Activated T-cell treated with anti-CD3 and anti-CD28 coated beads, Interleukin-2, amount 50 U/mL, for 72 hours (primary cell): ENCODE results near the gene KCNK1. TPM values are rescaled to one million over a fixed set of nuclear protein-coding genes. Genes with fewer than 3 reads are reported as not detected.
A peak's percentile ranks its signal among the peaks of the same experiment; 100 is the strongest.

ENCODE experiments used
- ATAC-seq, 2 donors: fragments of 150-1000 bp; cut with Tn5 transposase; replicated peaks in 1 of 2; 2 replicates each; pipeline ENCODE4 v1.10.0; 2021; ENCODE audit warnings: moderate library complexity in 2 of 2, mild to moderate bottlenecking in 1 of 2
- DNase-seq, 2 donors: peaks; one replicate each; pipeline ENCODE4 v3.0.0; 2021 to 2022; ENCODE audit warnings: mixed read lengths in 1 of 2
- H3K27ac Mint-ChIP-seq: one replicate; pipeline ENCODE4 v1.8.0; 2022; ENCODE audit warnings: mild to moderate bottlenecking, moderate library complexity, mixed read lengths
- H3K27me3 Mint-ChIP-seq: one replicate; pipeline ENCODE4 v1.8.0; 2022; ENCODE audit warnings: low read depth, mixed read lengths
- H3K36me3 Mint-ChIP-seq, 2 donors: one replicate each; pipeline ENCODE4 v1.8.0; 2022; ENCODE audit warnings: mixed read lengths in 2 of 2, mild to moderate bottlenecking in 1 of 2; ENCODE audit not compliant: insufficient read depth in 2 of 2
- H3K4me1 Mint-ChIP-seq: one replicate; pipeline ENCODE4 v1.8.0; 2022; ENCODE audit warnings: low read depth, mixed read lengths
- H3K4me3 Mint-ChIP-seq, 2 donors: one replicate each; pipeline ENCODE4 v1.8.0; 2022; ENCODE audit warnings: mild to moderate bottlenecking in 2 of 2, mixed read lengths in 2 of 2, moderate library complexity in 2 of 2
- H3K9me3 Mint-ChIP-seq, 2 donors: one replicate each; pipeline ENCODE4 v1.8.0; 2022; ENCODE audit warnings: mixed read lengths in 2 of 2
- total RNA-seq, 2 donors: library from RNA; stranded (reverse); gene quantifications; one replicate each; pipeline ENCODE4 v1.2.3, GENCODE V29; 2022

The KCNK1 gene
- total RNA-seq, 2 donors from 2014 or later = 0.43 to 5.9 TPM

DNA sequence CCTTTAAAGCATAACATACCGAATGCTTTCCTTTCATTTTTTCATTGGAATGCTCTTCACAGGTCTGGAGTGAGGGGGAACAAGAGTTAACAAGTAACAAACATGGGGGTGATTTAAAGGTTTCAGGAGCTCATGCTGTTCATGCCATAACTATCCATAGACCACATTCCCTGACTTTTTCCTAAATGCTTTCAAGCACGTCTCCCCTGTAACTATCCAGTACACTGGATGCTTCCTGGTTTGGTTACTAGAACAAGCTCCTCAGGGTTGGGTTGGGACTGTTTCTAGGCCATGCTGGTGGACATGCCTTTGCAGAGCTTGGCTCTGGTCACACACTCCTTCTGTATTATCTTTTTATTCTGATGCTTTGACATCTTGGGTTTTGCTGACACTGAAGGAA is 38.6 kb downstream of the KCNK1 start:
- Mint-ChIP-seq H3K36me3 (no peaks in the 10 kb centered on the region), H3K9me3 (no peaks in the 10 kb centered on the region), H3K27me3 (no peaks in the 10 kb centered on the region), H3K27ac (no peak overlapping the region), H3K4me1 (no peaks in the 10 kb centered on the region), H3K4me3 (no peak overlapping the region)
- no peak for DNase-seq
- no peak for ATAC-seq

DNA sequence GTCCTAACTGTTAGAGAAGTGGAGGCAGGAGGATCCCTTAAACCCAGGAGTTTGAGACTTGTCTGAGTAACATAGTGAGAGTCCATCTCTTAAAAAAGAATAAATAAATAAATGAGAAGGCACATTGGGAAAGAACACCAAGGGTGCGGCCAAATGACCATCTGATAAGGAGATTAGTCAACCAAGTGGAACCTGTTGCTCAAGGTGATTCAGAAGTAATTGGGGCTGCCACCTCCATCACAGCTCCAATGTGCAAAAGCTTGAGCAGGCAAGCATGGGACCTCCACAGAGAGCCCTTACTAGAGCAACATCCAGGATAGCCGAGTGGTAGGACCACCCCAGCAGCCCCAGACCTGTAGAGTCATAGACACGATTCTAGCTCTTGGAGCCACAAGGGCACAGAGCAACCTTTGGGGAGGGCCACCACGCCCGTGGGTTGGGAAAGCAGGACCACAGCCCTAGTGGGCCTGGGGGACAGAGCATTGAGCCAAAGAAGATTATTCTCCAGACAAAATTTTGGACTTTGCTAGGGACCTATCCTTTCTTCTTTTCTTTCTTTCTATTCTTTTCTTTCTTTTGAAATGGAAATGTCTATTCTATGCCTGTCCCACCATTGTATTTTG is 40.9 kb downstream of the KCNK1 start:
- ATAC-seq (no peak), DNase-seq (no peak)
- Mint-ChIP-seq H3K4me1 (no peaks in the 10 kb centered on the region), H3K36me3 (no peaks in the 10 kb centered on the region), H3K27me3 (no peaks in the 10 kb centered on the region), H3K27ac (no peak overlapping the region), H3K9me3 (no peaks in the 10 kb centered on the region), H3K4me3 (no peak overlapping the region)

DNA sequence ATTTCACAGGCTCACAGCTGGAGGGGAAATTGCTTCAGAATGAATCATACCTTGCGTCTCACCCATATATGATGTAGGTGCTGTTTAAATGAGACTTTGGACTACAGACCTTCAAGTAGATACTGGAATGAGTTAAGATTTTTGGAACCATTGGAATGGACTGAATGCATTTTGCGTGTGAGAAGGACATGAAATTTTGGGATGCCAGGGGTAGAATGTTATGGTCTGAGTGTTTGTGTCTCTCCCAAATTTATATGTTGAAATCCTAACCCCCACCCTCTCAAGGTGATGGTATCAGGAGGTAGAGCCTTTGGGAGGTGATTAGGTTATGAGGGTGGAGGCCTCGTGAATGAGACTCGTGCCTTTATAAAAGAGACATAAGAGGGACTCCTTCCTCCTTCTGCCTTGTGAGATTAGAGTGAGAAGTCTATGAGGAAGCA is 41.4 kb downstream of the KCNK1 start:
- Mint-ChIP-seq H3K4me1 (no peaks in the 10 kb centered on the region), H3K9me3 (no peaks in the 10 kb centered on the region), H3K27me3 (no peaks in the 10 kb centered on the region), H3K4me3 (no peak overlapping the region), H3K27ac (no peak overlapping the region), H3K36me3 (no peaks in the 10 kb centered on the region)
- no peak for DNase-seq
- ATAC-seq = no peak

DNA sequence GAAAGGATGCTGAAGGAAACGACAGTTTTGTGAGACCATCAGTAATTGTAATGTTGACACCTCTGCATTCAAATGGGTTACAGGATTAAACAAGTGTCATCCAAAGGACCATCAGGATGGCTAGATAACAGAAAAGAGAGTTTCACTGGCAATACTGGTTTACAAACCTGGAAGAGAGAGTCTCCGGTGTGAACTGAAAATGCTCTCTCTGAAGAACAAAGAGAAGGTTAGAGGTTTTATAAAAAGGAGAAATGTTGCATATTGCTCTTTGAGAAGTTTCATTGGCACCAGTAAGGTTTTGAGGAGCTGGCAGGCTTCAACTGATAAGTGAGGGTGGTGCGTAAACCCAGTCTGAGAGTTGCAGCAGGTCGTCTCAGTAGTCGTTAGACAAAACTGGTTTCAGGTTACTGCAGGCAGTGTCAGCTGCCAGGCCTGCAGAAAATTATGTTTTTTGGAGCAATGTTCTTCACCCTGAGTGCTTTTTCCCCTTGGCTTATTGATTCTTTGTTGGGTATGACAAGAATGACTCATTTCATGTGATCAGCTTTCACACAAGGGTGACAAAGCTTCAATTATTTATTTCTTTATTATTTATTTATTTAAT is 42.2 kb downstream of the KCNK1 start:
- ATAC-seq (no peak), DNase-seq (no peak)
- no peaks in the 10 kb centered on the region for H3K27me3 Mint-ChIP-seq
- no peak overlapping the region for H3K4me3 Mint-ChIP-seq
- H3K36me3 Mint-ChIP-seq = no peaks in the 10 kb centered on the region
- no peaks in the 10 kb centered on the region for H3K4me1 Mint-ChIP-seq
- no peaks in the 10 kb centered on the region for H3K9me3 Mint-ChIP-seq
- no peak overlapping the region for H3K27ac Mint-ChIP-seq

DNA sequence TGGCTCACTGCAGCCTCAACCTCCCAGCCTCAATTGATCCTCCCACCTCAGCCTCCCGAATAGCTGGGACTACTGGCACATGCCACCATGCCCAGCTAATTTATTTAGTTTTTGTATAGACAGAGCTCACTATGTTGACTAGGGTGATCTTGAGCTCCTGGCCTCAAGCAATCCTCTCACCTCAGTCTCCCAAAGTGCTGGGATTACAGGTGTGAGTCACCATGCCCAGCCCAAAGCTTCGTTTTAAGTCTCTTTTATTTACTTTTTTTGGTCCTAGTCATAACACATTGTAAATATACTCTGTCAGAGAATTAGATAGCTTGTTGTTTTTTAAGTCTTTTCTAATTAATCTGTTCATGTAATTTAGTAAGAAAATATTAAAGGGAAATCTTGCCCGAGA is 42.8 kb downstream of the KCNK1 start:
- H3K27ac Mint-ChIP-seq = no peak overlapping the region
- H3K9me3 Mint-ChIP-seq = no peaks in the 10 kb centered on the region
- H3K27me3 Mint-ChIP-seq = no peaks in the 10 kb centered on the region
- no peaks in the 10 kb centered on the region for H3K4me1 Mint-ChIP-seq
- ATAC-seq (no peak), DNase-seq (no peak)
- H3K36me3 Mint-ChIP-seq = no peaks in the 10 kb centered on the region
- H3K4me3 Mint-ChIP-seq = no peak overlapping the region

DNA sequence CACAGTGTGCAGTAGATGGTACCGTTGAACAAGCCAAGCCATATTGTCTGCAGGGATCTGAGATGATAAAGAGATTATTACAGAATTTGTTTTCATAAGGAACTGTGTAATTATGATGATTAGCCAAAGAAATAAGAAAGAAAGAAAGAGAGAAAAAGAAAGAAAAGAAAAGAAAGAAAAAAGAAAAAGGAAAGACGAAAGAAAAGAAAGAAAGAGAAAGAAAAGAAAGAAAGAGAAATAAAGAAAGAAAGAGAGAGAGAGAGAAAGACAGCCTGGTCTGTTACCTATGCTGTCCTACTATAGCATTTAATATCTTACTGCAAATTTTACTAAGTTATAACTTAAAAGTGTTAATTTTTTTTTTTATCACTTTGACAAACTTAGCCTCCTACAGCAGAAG is 43.6 kb downstream of the KCNK1 start:
- H3K4me1 Mint-ChIP-seq = no peaks in the 10 kb centered on the region
- no peaks in the 10 kb centered on the region for H3K27me3 Mint-ChIP-seq
- peak overlapping the region; percentile 49 for H3K27ac Mint-ChIP-seq
- H3K36me3 Mint-ChIP-seq = no peaks in the 10 kb centered on the region
- H3K4me3 Mint-ChIP-seq = no peak overlapping the region
- ATAC-seq = no peak
- H3K9me3 Mint-ChIP-seq = no peaks in the 10 kb centered on the region
- no peak for DNase-seq

DNA sequence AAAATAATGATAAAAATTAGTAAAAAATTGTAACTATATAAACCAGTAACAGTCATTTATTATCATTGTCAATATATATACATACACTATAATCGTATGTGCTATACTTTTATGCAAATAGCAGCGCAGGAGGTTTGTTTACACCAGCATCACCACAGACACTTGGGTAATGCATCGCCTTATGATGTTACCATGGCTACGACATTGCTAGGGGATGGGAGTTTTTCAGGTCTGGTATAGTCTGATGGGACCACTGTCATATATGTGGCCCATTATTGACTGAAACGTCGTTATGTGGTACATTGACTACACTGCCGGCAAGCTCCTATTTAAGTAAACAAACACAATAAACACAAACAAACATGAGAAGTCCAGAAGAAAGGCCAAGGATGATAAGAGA is 45.6 kb downstream of the KCNK1 start:
- DNase-seq (no peak), ATAC-seq (no peak)
- H3K27ac Mint-ChIP-seq = no peak overlapping the region
- H3K36me3 Mint-ChIP-seq = no peaks in the 10 kb centered on the region
- H3K27me3 Mint-ChIP-seq = peaks cover 5% of the 10 kb centered on the region
- peaks cover 0 to under 1% of the 10 kb centered on the region in 2 donors for H3K9me3 Mint-ChIP-seq
- no peaks in the 10 kb centered on the region for H3K4me1 Mint-ChIP-seq
- H3K4me3 Mint-ChIP-seq = no peak overlapping the region

DNA sequence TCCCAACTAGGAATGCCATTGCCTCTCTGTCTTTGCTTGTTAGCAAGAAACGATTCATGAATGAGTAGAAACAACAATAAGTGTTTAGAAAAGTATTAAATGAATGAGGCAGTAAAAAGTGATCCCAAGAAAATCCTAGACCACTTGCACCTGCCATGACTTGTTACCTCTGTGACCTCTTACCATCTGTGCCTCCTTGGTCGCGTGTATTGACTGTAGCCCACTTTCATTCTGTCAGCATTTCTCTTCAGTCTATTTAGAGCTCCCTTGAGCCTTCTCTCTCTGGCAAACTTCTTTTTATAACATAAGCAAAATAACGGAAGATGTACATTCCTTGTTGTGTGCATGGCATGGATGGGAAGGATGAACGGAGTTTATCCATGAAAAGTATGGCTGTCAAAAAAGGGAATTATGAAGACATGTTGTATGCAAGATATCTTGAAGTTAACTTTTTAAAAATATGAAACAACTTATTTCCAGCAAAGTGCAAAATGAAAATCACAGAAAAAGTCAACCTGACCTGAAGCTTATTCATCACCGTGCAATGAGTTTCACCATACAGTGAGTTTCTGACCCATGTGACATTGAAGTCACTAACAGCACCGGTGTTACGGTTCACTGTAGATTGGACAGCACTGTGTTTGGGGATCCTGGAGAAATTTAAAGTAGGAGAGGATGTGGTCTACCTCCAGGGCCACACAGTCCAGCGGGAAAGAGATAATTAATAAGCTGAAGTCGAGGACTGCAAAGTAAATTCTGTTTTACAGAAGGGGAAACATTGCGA is 47.7 kb downstream of the KCNK1 start:
- H3K9me3 Mint-ChIP-seq = peaks cover 0 to 1% of the 10 kb centered on the region in 2 donors
- DNase-seq = no peak
- H3K4me1 Mint-ChIP-seq = no peaks in the 10 kb centered on the region
- no peak overlapping the region for H3K4me3 Mint-ChIP-seq
- no peak overlapping the region for H3K27ac Mint-ChIP-seq
- no peak for ATAC-seq
- peaks cover 6% of the 10 kb centered on the region for H3K27me3 Mint-ChIP-seq
- H3K36me3 Mint-ChIP-seq = no peaks in the 10 kb centered on the region

DNA sequence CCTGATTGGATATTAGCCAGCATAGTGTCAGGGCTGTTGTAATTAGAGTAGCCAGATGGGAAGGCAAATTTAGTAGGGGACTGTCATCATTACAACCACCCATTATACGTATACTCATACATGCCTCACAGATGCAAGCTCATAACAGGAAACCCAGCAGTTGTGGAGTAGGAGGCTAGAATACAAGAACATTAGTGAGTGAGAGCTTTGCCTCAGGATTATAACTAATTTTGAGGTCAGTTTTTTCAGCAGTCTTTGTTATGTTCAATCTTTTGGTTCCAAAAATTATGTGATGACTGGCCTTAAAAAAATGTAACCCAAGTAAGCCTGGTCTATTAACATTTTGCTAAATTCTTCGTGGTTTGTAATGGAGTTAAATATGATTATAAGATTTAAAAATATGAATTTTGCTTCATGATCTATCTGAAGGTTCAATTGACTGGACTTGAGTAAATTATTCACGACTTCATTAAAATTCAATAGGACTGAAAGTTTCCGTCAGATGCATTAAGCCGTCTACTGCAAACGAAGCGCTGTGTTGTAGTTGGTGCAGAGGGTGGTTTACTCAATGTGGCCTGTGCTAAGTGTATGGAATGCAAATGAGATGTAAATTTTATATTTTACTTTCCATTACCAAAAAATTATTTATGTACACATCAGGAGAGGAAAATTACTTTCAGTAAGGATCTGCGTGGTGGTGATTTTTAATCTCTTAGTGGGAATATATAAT is 48.8 kb downstream of the KCNK1 start:
- no peak for DNase-seq
- no peaks in the 10 kb centered on the region for H3K36me3 Mint-ChIP-seq
- peaks cover 0 to 1% of the 10 kb centered on the region in 2 donors for H3K9me3 Mint-ChIP-seq
- no peak overlapping the region for H3K4me3 Mint-ChIP-seq
- H3K27ac Mint-ChIP-seq = no peak overlapping the region
- peak in 1 of 2 donors; percentile 69 for ATAC-seq
- peaks cover 6% of the 10 kb centered on the region for H3K27me3 Mint-ChIP-seq
- H3K4me1 Mint-ChIP-seq = no peaks in the 10 kb centered on the region

DNA sequence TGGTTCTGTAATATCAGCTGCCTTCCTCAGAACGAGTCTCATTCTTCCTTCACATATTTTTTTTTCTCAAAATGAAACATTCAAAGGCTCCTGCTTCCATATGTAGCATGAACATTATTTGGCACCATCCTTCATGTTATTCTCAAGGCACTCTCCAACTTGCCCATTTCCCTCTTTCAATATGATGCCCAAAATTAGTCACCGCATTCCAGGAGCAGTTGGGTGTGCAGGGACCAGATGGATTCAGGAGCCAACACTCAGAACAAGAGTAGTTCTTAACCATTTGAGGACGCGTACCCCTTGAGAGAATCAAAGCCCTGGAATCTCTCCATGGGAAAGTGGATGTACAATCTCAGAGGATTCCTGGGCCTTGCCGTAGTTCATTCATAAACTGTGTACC is 50.3 kb downstream of the KCNK1 start:
- no peak for ATAC-seq
- Mint-ChIP-seq H3K4me3 (no peak overlapping the region), H3K9me3 (peaks cover 0 to 1% of the 10 kb centered on the region in 2 donors), H3K27me3 (peaks cover 6% of the 10 kb centered on the region), H3K27ac (no peak overlapping the region), H3K4me1 (peaks cover 7% of the 10 kb centered on the region), H3K36me3 (no peaks in the 10 kb centered on the region)
- DNase-seq = no peak

DNA sequence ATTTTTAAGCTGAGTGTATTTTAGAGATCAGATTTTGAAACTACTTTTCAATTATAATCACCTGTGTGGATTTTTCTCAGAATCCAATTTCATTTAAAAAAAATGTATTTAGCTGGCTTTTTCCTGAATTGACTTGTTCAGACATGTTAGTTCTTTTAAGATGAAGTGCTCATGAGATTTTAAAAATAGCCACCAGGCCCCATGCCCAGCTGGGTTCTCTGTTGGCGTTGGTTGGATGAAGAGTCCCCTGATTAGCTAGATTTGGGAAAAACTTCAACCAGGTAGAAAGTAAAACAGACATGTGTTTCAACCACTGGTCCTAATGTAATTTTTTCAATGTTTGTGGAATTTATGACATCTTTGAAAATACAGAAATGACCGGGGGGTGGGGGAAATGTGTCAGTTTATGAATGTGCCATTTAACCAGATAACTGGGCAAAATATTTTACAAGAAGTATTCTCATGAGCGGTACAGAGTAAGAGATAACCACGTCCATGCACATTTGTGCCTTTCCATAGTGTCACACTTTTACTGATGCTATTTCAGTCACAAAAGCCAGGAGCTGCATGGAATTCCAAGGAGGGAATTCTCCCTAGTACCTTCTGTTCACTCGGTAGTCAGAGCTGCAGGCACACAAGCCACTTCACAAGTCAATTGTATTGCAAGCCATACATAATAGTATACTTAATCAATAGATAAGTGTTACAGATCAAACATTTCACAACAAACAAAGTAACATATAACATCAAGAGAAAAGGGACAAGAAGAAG is 51.1 kb downstream of the KCNK1 start:
- DNase-seq (no peak), ATAC-seq (peak in 1 of 2 donors; percentile 27)
- Mint-ChIP-seq H3K4me1 (peaks cover 7% of the 10 kb centered on the region), H3K27me3 (peaks cover 7% of the 10 kb centered on the region), H3K9me3 (peaks cover 0 to 1% of the 10 kb centered on the region in 2 donors), H3K4me3 (no peak overlapping the region), H3K27ac (peak overlapping the region; percentile 22), H3K36me3 (no peaks in the 10 kb centered on the region)

DNA sequence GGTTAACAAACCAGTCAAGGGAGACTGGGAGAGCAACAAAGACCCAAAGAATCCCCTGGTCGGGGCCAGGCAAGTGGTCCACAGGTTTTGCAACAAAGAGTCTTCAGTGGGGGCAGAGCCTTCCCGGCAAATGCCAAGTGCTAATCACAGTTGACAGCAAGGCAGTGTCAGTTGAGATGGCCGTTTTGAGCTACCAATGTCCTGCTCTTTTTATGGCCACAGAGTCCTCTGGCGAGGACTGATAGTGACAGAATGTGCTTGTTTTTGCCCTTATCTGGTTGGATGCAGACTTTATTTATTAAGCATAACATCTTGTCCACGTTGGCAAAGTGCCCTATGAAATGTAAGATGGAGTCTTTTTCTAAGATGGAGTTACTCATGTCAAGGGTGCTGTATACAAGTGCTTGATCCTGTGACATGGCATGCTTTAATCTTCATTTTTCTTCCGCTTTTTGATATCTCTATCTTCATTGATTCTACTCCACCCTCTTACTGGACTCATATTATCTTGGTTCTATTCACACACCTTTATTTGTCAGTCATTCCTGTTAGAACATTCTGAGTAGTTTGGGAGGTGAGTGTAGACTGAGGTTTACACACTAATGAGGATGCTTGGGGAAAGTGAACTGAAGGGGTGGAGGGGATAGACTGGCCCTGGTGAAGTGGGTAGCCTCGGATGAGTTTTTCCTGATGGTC is 51.8 kb downstream of the KCNK1 start:
- Mint-ChIP-seq H3K9me3 (peaks cover 0 to 4% of the 10 kb centered on the region in 2 donors), H3K27ac (no peak overlapping the region), H3K4me3 (no peak overlapping the region), H3K27me3 (peaks cover 13% of the 10 kb centered on the region), H3K36me3 (peaks cover 0 to 3% of the 10 kb centered on the region in 2 donors), H3K4me1 (peaks cover 7% of the 10 kb centered on the region)
- ATAC-seq (no peak), DNase-seq (no peak)
